OCI-LY7 (cell line): Measurements from ENCODE around the gene NACC2. TPM values are rescaled to one million over a fixed set of nuclear protein-coding genes. Genes with fewer than 3 reads are reported as not detected.

Experiments used
- BruUV-seq: library from RNA; stranded (reverse); fragments of 400-500 nt; replicated peaks from 2 replicates; lab custom pipeline; 2021; lab: Mats Ljungman, UMichigan
- CTCF ChIA-PET: fragments of 300-600 bp; sonication (Branson Sonifier 250); formaldehyde crosslinking; loops from one replicate; lab custom pipeline; 2022; ENCODE audit warnings: antibody characterized with exemption; ENCODE audit not compliant: unreplicated experiment; lab: Charles Lee
- POLR2A ChIA-PET: fragments of 300-600 bp; sonication (Branson Sonifier 250); formaldehyde crosslinking; loops from one replicate; lab custom pipeline; 2022; ENCODE audit warnings: antibody characterized with exemption; lab: Charles Lee
- DNase-seq: peaks from one replicate; pipeline ENCODE4 v3.0.0-alpha.2; 2015; ENCODE audit warnings: low spot score
- H2AFZ ChIP-seq: fragments of 200-600 bp; sonication (generic), shearing (Covaris generic); 2 replicates; pipeline ENCODE4 v1.6.1; 2014; ENCODE audit warnings: mild to moderate bottlenecking, antibody characterized with exemption, low read length, moderate library complexity
- H3K27ac ChIP-seq: fragments of 200-600 bp; sonication (generic); 2 replicates; pipeline ENCODE4 v1.5.1; 2014; ENCODE audit warnings: mixed run types, low read depth, mild to moderate bottlenecking, moderate library complexity, low read length, inconsistent platforms; ENCODE audit not compliant: poor library complexity, severe bottlenecking
- H3K36me3 ChIP-seq: fragments of 200-600 bp; sonication (generic); 2 replicates; pipeline ENCODE4 v1.6.1; 2014; ENCODE audit warnings: mild to moderate bottlenecking, antibody characterized with exemption, low read length, moderate library complexity, mixed read lengths; ENCODE audit not compliant: insufficient read depth
- H3K4me1 ChIP-seq: fragments of 200-600 bp; sonication (generic); 2 replicates; pipeline ENCODE4 v1.5.1; 2014; ENCODE audit warnings: mild to moderate bottlenecking, low read length; ENCODE audit not compliant: insufficient read depth, poor library complexity, severe bottlenecking
- H3K4me2 ChIP-seq: fragments of 200-600 bp; sonication (generic); 2 replicates; pipeline ENCODE4 v1.6.1; 2014; ENCODE audit warnings: mild to moderate bottlenecking, low read length
- H3K4me3 ChIP-seq: fragments of 200-600 bp; sonication (generic); 2 replicates; pipeline ENCODE4 v1.5.1; 2014; ENCODE audit warnings: mild to moderate bottlenecking, low read depth, low read length; ENCODE audit not compliant: poor library complexity, severe bottlenecking
- H3K79me2 ChIP-seq: fragments of 200-600 bp; sonication (generic); 2 replicates; pipeline ENCODE4 v1.6.1; 2016; ENCODE audit warnings: low read depth, mild to moderate bottlenecking, low read length, moderate library complexity, mixed read lengths; ENCODE audit not compliant: insufficient read depth
- H3K9me2 ChIP-seq: fragments of 200-600 bp; sonication (generic); 2 replicates; pipeline ENCODE4 v1.6.1; 2016; ENCODE audit warnings: mild to moderate bottlenecking, low read length, mixed read lengths; ENCODE audit not compliant: insufficient read depth
- H3K9me3 ChIP-seq: fragments of 200-600 bp; sonication (generic); 2 replicates; pipeline ENCODE4 v1.6.1; 2014; ENCODE audit warnings: mild to moderate bottlenecking, mixed run types, low read length, mixed read lengths
- H4K20me1 ChIP-seq: fragments of 200-600 bp; sonication (generic); 2 replicates; pipeline ENCODE4 v1.6.1; 2014; ENCODE audit warnings: mild to moderate bottlenecking, antibody characterized with exemption, low read length, moderate library complexity, mixed read lengths; ENCODE audit not compliant: insufficient read depth
- EZH2phosphoT487 ChIP-seq: fragments of 200-600 bp; sonication (generic); IDR thresholded peaks from 2 replicates; pipeline ENCODE4 v1.6.1; 2018; ENCODE audit warnings: low read depth, borderline replicate concordance, mild to moderate bottlenecking, mixed run types, antibody characterized with exemption, low read length, moderate library complexity, mixed read lengths
- intact Hi-C: fragments of 100-400 bp; cut with micrococcal nuclease; formaldehyde crosslinking; loops from one replicate; pipeline ENCODE4 v1.10.0; 2022; ENCODE audit not compliant: unreplicated experiment
- total RNA-seq, 2 experiments: library from RNA; depleted of rRNA in 1 of 2; stranded (reverse); fragments of >200 nt in 1 of 2; shearing (Covaris generic) in 1 of 2; gene quantifications; 2 replicates each; pipeline ENCODE4 v1.2.3, GENCODE V29; 2014 to 2022
- TF ChIP-seq, protein P1 (sequence below): fragments of 200-600 bp; sonication (generic); conservative IDR thresholded peaks from 2 replicates; pipeline ENCODE4 v1.5.1; 2014; ENCODE audit warnings: mild to moderate bottlenecking, antibody characterized with exemption, low read length, moderate library complexity, mixed read lengths

NACC2 gene
- total RNA-seq, 2 experiments from 2014 or later, result 0.38 to 0.72 TPM

DNA sequence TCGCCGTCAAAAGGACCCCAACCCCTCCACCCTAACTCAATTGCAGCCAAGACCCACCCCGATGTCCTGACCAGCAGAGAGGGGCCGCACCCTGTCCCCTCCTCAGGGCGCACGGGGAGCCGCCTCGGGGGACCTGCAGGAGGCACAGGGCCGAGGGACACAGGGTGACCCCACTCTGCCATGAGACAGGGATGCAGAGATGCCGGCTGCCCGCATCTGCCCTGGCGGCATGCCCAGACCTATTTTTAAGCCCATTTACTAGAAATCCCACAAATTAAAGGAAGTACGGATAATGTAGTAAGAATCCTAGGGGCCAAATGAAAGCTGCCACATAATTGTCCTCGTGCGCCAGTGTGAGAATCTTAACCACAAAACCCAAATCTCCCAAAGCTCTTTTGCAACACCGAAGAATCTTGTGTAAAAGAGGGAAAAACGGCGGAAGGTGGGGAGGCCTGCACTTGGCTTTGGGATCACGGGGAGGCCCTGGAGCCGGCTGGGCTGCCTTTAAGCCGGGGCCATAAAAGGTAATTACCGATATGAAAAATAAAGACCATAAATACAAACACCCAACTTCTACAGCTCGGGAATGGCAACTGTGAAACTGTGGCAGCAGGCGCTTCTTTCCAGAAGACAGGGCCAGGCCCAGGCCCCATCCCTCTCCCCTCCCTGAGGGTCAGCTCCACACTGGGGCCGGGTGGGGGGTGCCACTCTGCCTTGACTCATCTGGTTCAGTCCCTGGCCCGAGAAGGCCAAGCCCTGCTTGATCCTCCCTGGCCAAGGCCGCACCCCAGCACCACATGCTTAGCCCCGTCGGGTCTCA is 35.0 kb downstream of the NACC2 start:
- no peak overlapping the region for H2AFZ ChIP-seq
- no peak overlapping the region for H3K27ac ChIP-seq
- no peaks in the 10 kb centered on the region for H3K4me1 ChIP-seq
- no peak overlapping the region for H3K4me3 ChIP-seq
- H3K79me2 ChIP-seq, result no peaks in the 10 kb centered on the region
- intact Hi-C loops, result no loop called here
- H3K36me3 ChIP-seq, result no peaks in the 10 kb centered on the region
- POLR2A ChIA-PET, result no interaction called here
- no TSS peak for BruUV-seq
- CTCF ChIA-PET, result no interaction called here
- no peaks in the 10 kb centered on the region for H3K9me3 ChIP-seq
- DNase-seq, result no peak
- no peak for TF ChIP-seq EZH2phosphoT487
- TF ChIP-seq, protein P1, sequence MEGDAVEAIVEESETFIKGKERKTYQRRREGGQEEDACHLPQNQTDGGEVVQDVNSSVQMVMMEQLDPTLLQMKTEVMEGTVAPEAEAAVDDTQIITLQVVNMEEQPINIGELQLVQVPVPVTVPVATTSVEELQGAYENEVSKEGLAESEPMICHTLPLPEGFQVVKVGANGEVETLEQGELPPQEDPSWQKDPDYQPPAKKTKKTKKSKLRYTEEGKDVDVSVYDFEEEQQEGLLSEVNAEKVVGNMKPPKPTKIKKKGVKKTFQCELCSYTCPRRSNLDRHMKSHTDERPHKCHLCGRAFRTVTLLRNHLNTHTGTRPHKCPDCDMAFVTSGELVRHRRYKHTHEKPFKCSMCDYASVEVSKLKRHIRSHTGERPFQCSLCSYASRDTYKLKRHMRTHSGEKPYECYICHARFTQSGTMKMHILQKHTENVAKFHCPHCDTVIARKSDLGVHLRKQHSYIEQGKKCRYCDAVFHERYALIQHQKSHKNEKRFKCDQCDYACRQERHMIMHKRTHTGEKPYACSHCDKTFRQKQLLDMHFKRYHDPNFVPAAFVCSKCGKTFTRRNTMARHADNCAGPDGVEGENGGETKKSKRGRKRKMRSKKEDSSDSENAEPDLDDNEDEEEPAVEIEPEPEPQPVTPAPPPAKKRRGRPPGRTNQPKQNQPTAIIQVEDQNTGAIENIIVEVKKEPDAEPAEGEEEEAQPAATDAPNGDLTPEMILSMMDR, result no peak
- no peaks in the 10 kb centered on the region for H3K9me2 ChIP-seq
- H3K4me2 ChIP-seq, result no peak overlapping the region
- no peaks in the 10 kb centered on the region for H4K20me1 ChIP-seq

DNA sequence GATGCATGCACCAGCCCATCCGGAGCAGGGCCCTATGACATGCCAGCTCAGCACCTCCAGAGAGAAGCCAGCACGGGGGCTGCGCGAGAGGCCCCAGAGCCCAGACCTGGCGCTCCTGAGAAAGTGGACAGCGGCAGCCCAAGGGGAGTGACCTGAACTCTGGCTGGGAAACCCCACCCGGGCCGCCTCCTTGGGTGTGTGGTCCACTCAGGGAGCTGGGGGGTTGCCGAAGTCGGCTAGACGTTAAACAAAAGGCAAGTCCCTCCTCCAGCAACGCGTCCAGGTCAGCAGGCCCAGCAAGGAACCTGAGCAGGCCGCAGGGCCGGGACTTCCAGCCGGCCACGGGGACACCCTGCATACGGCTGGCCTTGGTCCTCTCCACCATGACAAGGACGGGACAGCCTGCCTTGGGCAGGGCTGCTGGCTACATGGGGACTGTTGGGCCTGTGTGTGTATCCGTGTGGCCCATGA is 35.7 kb downstream of the NACC2 start:
- POLR2A ChIA-PET, result no interaction called here
- H3K79me2 ChIP-seq, result no peaks in the 10 kb centered on the region

More for the DNA sequence above, 35.7 kb downstream of the NACC2 start:
- Histone ChIP-seq H3K36me3 (no peaks in the 10 kb centered on the region), H3K27ac (no peak overlapping the region), H2AFZ (no peak overlapping the region), H3K9me2 (no peaks in the 10 kb centered on the region), H3K4me3 (no peak overlapping the region), H3K4me2 (no peak overlapping the region), H3K9me3 (no peaks in the 10 kb centered on the region), H4K20me1 (no peaks in the 10 kb centered on the region), H3K4me1 (no peaks in the 10 kb centered on the region)
- no TSS peak for BruUV-seq
- no peak for TF ChIP-seq EZH2phosphoT487
- TF ChIP-seq, protein P1, result no peak
- no peak for DNase-seq
- intact Hi-C loops, result no loop called here
- CTCF ChIA-PET, result no interaction called here
